ENCODE results near the gene ATP11C. TPM values are rescaled to one million over a fixed set of nuclear protein-coding genes. Genes with fewer than 3 reads are reported as not detected.

The ATP11C gene
- total and polyA plus RNA-seq, 12 donors = 3.3 to 29.9 (median 17.0) TPM

- no peaks in the 10 kb centered on the region for H3K4me1 ChIP-seq (replicated peaks in 1 of 2)
- no peaks in the 10 kb centered on the region for H3K27me3 ChIP-seq
- no peak overlapping the region for H3K27ac ChIP-seq
- TF ChIP-seq CTCF (IDR thresholded peaks at IDR 0.05) (no peak), POLR2A (IDR thresholded peaks at IDR 0.05) (no peak)
- no peaks in the 10 kb centered on the region for H3K9me3 ChIP-seq (replicated peaks in 1 of 3)
- intact Hi-C loops (cut with DNase I) = no loop called here
- WGBS, 4 donors = 86 to 97% (median 93%) methylated on average over 7 of the region's 7 CpGs
- DNase-seq = no peak
- no peaks in the 10 kb centered on the region for H3K36me3 ChIP-seq (replicated peaks in 1 of 2)
- no peak overlapping the region for H3K4me3 ChIP-seq
Measured at GRCh38 chrX:139820358-139820984, 112.4 kb downstream of the ATP11C start.

GRCh38 chrX:139816204-139816603 lies 116.6 kb downstream of the ATP11C start:
- Histone ChIP-seq H3K27me3 (no peaks in the 10 kb centered on the region), H3K27ac (no peak overlapping the region), H3K4me3 (no peak overlapping the region), H3K4me1 (replicated peaks in 1 of 2) (no peaks in the 10 kb centered on the region), H3K9me3 (replicated peaks in 1 of 3) (no peaks in the 10 kb centered on the region), H3K36me3 (replicated peaks in 1 of 2) (no peaks in the 10 kb centered on the region)
- 62 to 87% (median 76%) methylated on average over 2 of the region's 2 CpGs for WGBS, 4 donors
- TF ChIP-seq POLR2A (IDR thresholded peaks at IDR 0.05) (no peak), CTCF (IDR thresholded peaks at IDR 0.05) (no peak)
- no peak for DNase-seq
- intact Hi-C loops (cut with DNase I) = no loop called here

GRCh38 chrX:139815771-139816170 lies 117.1 kb downstream of the ATP11C start:
- no peaks in the 10 kb centered on the region for H3K27me3 ChIP-seq
- H3K36me3 ChIP-seq (replicated peaks in 1 of 2) = no peaks in the 10 kb centered on the region
- no peak overlapping the region for H3K4me3 ChIP-seq
- DNase-seq = no peak
- TF ChIP-seq CTCF (IDR thresholded peaks at IDR 0.05) (no peak), POLR2A (IDR thresholded peaks at IDR 0.05) (no peak)
- no peak overlapping the region for H3K27ac ChIP-seq
- intact Hi-C loops (cut with DNase I) = no loop called here
- 87 to 95% (median 92%) methylated on average over 1 of the region's 1 CpG for WGBS, 4 donors
- H3K4me1 ChIP-seq (replicated peaks in 1 of 2) = no peaks in the 10 kb centered on the region
- H3K9me3 ChIP-seq (replicated peaks in 1 of 3) = no peaks in the 10 kb centered on the region

GRCh38 chrX:139811942-139812629 lies 120.8 kb downstream of the ATP11C start:
- WGBS, 4 donors = 83 to 97% (median 89%) methylated on average over 6 of the region's 6 CpGs
- Histone ChIP-seq H3K27ac (no peak overlapping the region), H3K9me3 (replicated peaks in 1 of 3) (no peaks in the 10 kb centered on the region), H3K36me3 (replicated peaks in 1 of 2) (no peaks in the 10 kb centered on the region), H3K27me3 (no peaks in the 10 kb centered on the region), H3K4me3 (no peak overlapping the region), H3K4me1 (replicated peaks in 1 of 2) (no peaks in the 10 kb centered on the region)
- intact Hi-C loops (cut with DNase I) = no loop called here
- no peak for DNase-seq
- TF ChIP-seq CTCF (IDR thresholded peaks at IDR 0.05) (no peak), POLR2A (IDR thresholded peaks at IDR 0.05) (no peak)

Measured in adrenal gland (tissue), 12 donors.